ENCODE results near the gene RD3L. TPM values are rescaled to one million over a fixed set of nuclear protein-coding genes. Genes with fewer than 3 reads are reported as not detected.

The RD3L gene
- total and polyA plus RNA-seq, 2 experiments from 2014 or later, result not detected

GRCh38 chr14:103969961-103970360 is 27.6 kb upstream of the RD3L start (continued):
- TF ChIP-seq REST (IDR thresholded peaks at IDR 0.05; ENCODE audit: unreplicated experiment) (no peak), ZNF331 (CRISPR knock-in tag; IDR thresholded peaks at IDR 0.05; ENCODE audit: low read depth) (no peak), JUNB (IDR thresholded peaks at IDR 0.05; ENCODE audit: unreplicated experiment) (no peak)

- H2AFZ ChIP-seq, result no peak overlapping the region
- H3K27me3 ChIP-seq (ENCODE audit: insufficient read depth), result no peaks in the 10 kb centered on the region
- no peaks in the 10 kb centered on the region for H3K27me3 Mint-ChIP-seq (ENCODE audit: insufficient read depth, low read depth, poor library complexity)
- H4K20me1 ChIP-seq (replicated peaks; ENCODE audit: insufficient read depth), result no peaks in the 10 kb centered on the region
- H3K36me3 ChIP-seq (ENCODE audit: insufficient read depth), result no peaks in the 10 kb centered on the region
- no peak overlapping the region for H3K27ac Mint-ChIP-seq
- no peaks in the 10 kb centered on the region for H3K36me3 Mint-ChIP-seq (ENCODE audit: low read depth)
- no peaks in the 10 kb centered on the region for H3K79me2 ChIP-seq (replicated peaks; ENCODE audit: insufficient read depth)
- H3K4me1 Mint-ChIP-seq, result no peaks in the 10 kb centered on the region
- H3K4me2 ChIP-seq, result no peak overlapping the region
- DNase-seq (ENCODE audit: low spot score), result no peak
- H3K4me3 Mint-ChIP-seq, result no peak overlapping the region
- H3K9me2 ChIP-seq (ENCODE audit: insufficient read depth), result no peaks in the 10 kb centered on the region
- no peak overlapping the region for H3K4me3 ChIP-seq
- H3K9me3 Mint-ChIP-seq, result no peaks in the 10 kb centered on the region
- no peaks in the 10 kb centered on the region for H3F3A ChIP-seq (replicated peaks; ENCODE audit: low read depth)
- no peak overlapping the region for H3K27ac ChIP-seq (ENCODE audit: low read depth)
- no peak for ATAC-seq
- no peaks in the 10 kb centered on the region for H3K4me1 ChIP-seq (ENCODE audit: insufficient read depth)
- TF ChIP-seq ZNF114 (CRISPR knock-in tag; IDR thresholded peaks at IDR 0.05), result no peak
- TF ChIP-seq NANOG (IDR thresholded peaks at IDR 0.05; ENCODE audit: borderline replicate concordance), result no peak
- TF ChIP-seq CREB1 (CRISPR knock-in tag; IDR thresholded peaks at IDR 0.05; ENCODE audit: low read depth), result no peak
- TF ChIP-seq CTCF (conservative IDR thresholded peaks at IDR 0.05; ENCODE audit: low read depth in 2 of 2), result no peak
- TF ChIP-seq STAT1 (IDR thresholded peaks at IDR 0.05; ENCODE audit: unreplicated experiment), result no peak
- TF ChIP-seq JUNB (IDR thresholded peaks at IDR 0.05; ENCODE audit: unreplicated experiment), result no peak
- no peak for TF ChIP-seq REST (IDR thresholded peaks at IDR 0.05; ENCODE audit: unreplicated experiment)
- no peak for TF ChIP-seq EZH2 (IDR thresholded peaks at IDR 0.05; ENCODE audit: low read depth, unreplicated experiment)
- no peak for TF ChIP-seq ZNF331 (CRISPR knock-in tag; IDR thresholded peaks at IDR 0.05; ENCODE audit: low read depth)
- TF ChIP-seq POLR2AphosphoS5 (IDR thresholded peaks at IDR 0.05; ENCODE audit: low read depth), result no peak
These were observed 24.3 kb upstream of the RD3L start for GRCh38 chr14:103966631-103967030.

Data from GM23338 (cell line).